ENCODE measurements around the gene PDLIM5. TPM values are rescaled to one million over a fixed set of nuclear protein-coding genes. Genes with fewer than 3 reads are reported as not detected.
"Not testable (repeated sequence)": the region's sequence is repeated elsewhere in the genome, so short reads cannot be mapped to it uniquely, and the experiment has no call there.

Gene PDLIM5
- polyA plus RNA-seq, 3 donors = 37.8 to 63.6 (median 50.9) TPM

- DNase-seq = not testable (repeated sequence)
Observed at GRCh38 chr4:94556047-94556446, 104.3 kb downstream of the PDLIM5 start.

- not testable (repeated sequence) for DNase-seq
Observed at GRCh38 chr4:94557632-94558031, 105.9 kb downstream of the PDLIM5 start.

DNA sequence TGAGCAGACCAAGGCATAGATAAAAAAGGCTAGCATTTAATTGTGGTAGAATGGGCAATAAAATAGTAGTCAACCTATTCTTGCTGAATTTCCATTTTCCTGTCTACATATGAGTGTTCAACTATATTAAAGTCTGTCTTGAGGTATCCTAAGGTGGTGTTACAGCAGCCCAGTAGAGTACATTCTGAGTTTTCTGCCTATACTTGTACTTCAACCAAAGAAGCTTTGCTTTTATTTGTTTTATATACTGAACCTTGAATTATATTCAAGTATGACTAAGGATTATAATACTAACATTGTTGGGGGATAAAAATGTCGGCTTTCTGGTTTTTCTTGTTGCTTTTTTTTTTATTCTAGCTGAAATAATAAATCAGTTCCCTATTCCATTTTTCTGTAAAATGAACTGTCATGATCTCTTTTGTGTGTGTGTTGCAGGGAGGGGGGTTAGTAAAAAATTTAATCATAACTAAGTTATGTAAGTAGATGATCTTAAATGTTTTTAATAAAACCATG is 106.7 kb downstream of the PDLIM5 start:
- no peak for DNase-seq

DNA sequence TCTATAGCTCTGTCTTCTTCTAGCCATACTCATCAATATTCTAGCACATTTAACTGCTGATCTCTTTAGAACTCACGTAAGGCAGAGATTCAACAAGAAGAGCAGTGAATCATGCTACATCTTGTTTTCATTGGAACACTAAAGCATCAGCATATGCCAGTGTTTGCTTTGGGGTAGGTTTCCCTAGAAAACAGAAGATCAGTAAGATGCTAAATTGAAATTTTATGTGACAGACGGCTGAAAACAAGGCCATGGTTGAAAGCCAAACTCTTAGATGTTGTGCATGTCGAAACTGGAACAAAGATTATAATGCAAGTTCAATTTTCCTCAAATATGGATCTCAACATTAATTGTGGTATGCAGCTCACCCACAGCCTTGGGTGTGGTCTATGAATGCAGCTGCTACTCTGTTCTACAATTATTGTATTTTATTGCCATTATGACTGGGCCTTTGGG is 107.6 kb downstream of the PDLIM5 start:
- DNase-seq = no peak

- DNase-seq = no peak
Observed at GRCh38 chr4:94561249-94562024, 109.7 kb downstream of the PDLIM5 start.

GRCh38 chr4:94562285-94562684 is 110.5 kb downstream of the PDLIM5 start:
- DNase-seq = no peak

DNA sequence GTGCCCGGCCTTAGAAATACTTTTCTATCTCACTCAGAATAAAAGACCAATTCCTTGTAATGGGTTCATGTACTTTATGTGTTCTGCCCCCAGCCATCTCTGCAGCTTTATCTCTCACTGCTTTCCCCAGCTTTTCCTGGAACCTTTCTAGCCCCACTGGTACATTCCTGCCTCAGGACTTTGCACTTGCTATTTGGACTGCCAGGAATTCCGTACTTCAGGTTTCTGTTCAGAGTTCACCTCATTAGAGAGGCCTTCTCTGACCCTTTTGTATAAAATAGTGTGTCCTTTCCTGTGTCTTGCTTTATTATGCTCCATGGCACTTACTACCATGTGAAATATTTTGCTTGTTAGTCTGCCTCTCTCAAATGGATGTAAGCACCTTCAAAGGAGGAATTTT is 112.5 kb downstream of the PDLIM5 start:
- no peak for DNase-seq

DNA sequence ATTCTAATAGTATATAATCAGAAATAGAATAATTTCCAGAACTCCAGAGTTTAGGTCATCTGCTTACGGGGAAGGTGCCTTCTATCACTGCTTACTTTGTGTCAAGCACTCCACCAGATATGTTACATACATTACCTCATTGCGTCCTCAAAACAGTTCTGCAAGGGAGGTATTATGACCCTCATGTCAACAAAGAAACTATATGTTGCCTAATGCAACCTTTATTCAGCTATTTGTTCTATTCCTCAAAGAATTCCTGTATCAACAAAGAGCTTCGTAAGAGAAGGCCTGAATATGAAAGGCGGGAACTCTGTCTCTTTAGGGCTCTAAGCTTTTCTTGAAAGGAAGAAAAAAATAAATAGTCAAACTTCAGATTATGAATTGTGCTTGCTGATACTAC is 114.7 kb downstream of the PDLIM5 start:
- no peak for DNase-seq

DNA sequence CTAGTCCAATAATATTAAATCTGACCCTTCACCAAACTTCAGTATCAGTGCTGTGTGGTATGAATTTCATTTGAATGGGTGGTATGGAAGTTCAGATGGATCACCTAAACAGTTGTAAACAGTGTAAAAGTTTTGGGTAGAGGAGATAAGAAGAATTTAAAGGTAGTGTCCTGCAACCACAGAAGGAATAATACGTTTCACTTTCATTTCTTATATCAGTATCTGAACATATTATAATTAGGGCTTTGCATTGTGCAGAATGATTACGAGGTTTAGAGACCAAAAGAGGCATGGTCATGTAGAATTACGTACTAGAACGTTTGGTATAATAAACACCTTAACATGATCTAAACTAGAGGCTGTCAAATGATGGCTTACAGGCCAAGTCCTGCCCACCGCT is 116.1 kb downstream of the PDLIM5 start:
- DNase-seq = no peak

DNA sequence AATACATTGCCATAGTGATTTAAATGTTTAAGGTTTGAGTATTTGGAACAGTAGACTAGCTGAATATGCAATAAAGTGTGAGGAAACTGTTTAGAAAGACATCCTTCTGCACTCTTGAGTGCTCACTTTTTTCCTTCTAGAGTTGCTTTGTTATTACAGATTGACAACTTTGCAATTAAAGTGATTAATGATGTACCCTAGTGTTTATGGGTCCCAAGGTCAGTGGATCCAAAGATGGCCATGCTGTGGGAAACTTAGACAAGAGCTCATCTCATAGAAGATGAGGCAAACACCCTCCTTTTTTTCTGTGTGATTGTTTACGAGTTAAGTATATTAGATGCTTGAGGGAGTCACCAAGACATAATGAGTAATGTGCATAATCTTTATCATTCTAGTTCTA is 118.8 kb downstream of the PDLIM5 start:
- DNase-seq = peak; percentile 44

DNA sequence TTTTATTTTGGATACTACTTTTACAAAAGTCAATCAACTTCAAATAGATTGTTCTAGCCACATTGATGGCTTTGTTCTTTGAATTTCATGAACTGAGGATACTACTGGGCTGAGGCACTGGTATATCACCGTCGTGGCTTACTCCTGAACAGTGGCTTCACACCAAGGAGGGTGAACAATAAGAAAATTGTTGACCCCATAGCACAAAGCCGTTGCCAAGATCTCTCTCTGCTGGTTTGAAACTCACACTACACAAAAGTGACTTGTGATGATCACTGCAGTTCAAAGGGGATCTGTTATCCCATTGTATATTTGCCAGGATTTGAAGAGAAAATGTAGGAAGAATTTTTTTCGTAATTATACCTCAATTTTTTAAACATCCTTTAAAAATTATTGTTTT is 119.6 kb downstream of the PDLIM5 start:
- no peak for DNase-seq

- DNase-seq = no peak
Observed at GRCh38 chr4:94571715-94572114, 120.0 kb downstream of the PDLIM5 start.

DNA sequence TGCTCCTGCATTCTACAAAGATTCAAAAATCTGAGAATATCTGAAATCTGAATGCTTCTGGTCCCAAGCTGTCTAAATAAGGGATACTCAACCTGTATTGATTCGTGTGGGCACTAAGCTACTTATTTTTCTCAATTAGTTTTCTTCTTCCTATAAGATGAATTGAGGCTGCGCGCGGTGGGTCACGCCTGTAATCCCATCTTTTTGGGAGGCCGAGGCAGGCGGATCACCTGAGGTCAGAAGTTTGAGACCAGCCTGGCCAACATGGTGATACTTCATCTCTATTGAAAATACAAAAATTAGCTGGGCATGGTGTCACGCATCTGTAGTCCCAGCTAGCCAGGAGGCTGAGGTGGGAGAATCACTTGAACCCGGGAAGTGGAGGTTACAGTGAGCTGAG is 122.3 kb downstream of the PDLIM5 start:
- DNase-seq = no peak

GRCh38 chr4:94574616-94575015 is 122.9 kb downstream of the PDLIM5 start:
- DNase-seq = no peak

- DNase-seq = no peak
Observed at GRCh38 chr4:94575652-94576051, 123.9 kb downstream of the PDLIM5 start.

- DNase-seq = no peak
Observed at GRCh38 chr4:94576210-94576609, 124.5 kb downstream of the PDLIM5 start.

- no peak for DNase-seq
Observed at GRCh38 chr4:94577136-94577535, 125.4 kb downstream of the PDLIM5 start.

- no peak for DNase-seq
Observed at GRCh38 chr4:94578195-94578594, 126.5 kb downstream of the PDLIM5 start.

- DNase-seq = no peak
Observed at GRCh38 chr4:94581766-94582165, 130.0 kb downstream of the PDLIM5 start.

DNA sequence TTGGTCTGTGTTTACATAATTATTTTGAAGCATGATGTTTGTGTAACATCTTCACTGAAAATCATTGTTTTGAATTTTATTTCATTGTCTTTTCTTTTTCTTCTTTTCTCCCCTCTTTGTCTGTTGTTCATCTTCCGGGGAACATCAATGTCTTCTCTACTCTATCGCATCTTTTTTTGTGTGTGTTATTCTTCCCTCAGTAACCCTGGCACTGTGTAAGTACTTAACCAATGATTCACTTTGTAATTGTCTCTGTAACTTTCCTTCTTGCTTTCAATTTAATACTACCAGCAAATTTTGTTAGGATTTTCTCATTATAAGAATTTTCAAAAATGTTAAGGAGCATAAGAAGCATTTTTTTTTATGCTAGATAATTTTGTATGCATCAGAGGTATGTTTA is 130.8 kb downstream of the PDLIM5 start:
- no peak for DNase-seq

- no peak for DNase-seq
Observed at GRCh38 chr4:94583914-94584641, 132.3 kb downstream of the PDLIM5 start.

GRCh38 chr4:94588896-94589693 is 137.4 kb downstream of the PDLIM5 start:
- peak; percentile 42 for DNase-seq
